HG02870 (cell line): Measurements from ENCODE around the gene COL3A1.
A peak's percentile ranks its signal among the peaks of the same experiment; 100 is the strongest.

Experiments
- ATAC-seq: cut with Tn5 transposase; IDR thresholded peaks from one replicate; pipeline ENCODE4 v1.9.1; 2021; ENCODE audit warnings: mild to moderate bottlenecking, moderate library complexity; ENCODE audit not compliant: unreplicated experiment

The COL3A1 gene

DNA sequence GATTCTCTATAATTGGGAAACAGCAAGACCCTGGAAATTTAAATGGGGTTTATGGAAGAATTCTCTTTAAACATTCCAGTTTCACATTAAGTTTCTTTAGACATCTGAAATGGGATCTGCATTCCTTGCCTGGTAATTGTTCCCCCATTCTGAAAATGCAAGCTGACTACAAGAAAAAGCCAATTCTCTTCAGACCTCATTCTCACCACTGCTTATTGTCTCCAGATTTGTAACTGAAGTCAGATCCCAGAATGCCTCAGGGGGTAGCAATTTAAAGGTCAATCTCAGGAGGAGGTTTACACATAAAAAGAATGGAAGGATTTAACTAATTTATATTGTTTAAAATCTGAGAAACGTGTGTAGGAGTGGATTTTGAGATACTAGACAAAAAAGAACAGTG lies 41.2 kb downstream of the COL3A1 start:
- no peak for ATAC-seq

DNA sequence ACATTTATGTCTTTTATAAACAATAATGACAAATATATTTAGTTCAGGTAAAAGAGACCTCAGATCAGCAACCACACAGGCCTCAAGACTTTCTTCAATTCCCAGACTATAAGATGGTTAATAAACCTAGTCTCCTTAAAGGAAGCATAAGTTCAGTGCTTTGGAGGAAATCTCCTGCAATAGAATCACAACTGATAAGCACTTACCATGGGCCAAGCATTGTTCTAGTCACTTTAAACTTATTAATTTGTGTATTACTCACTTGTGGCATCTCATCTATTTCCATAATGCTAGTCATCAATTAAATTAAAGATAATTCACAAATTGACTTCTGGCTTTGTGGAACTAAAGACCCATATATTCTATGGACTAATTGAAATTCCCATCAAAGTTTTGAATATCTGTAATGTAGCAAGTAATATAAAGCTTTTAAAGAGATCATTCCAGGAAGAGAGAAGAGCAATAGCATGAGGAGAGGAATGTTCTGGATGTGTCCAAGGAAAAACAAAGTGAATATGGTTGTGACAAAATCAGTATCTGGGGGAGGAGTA lies 42.2 kb downstream of the COL3A1 start:
- no peak for ATAC-seq

DNA sequence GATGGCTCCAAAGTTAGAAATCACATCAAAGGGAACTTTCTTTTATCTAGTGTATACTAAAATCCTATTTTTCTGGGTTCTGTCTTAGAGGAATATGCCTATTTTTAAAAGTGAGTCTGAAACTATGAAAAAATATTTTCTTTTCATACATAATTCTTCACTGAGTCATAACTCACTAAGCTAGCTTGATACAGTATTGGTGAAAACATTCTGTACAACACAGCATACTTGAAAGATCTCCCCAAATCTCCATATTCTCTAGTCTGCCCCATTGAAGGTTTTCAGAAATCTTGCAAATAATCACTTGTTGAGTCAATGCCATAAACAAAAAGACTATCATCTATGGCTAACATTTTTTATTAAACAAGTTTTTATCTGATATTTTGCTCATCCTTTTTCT lies 44.5 kb downstream of the COL3A1 start:
- no peak for ATAC-seq

DNA sequence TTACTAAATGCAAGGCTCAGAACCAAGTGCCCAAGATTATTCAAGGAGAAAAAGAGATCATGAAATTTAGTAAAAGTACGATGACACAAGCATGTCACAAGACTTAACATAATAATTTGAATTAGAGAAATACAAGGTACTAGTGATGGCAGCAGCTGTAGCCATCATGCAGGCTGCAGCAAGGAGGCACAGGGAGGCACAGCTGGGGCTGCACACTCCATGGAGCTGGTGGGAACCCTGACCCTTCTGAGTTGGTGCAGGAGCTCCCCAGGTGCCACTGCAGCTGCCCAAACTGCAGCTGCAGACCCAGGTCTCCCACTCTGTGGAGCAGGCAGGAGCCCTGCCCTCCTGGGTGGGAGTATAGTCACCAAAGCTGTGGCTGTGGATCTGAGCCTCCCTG lies 46.0 kb downstream of the COL3A1 start:
- ATAC-seq: no peak

DNA sequence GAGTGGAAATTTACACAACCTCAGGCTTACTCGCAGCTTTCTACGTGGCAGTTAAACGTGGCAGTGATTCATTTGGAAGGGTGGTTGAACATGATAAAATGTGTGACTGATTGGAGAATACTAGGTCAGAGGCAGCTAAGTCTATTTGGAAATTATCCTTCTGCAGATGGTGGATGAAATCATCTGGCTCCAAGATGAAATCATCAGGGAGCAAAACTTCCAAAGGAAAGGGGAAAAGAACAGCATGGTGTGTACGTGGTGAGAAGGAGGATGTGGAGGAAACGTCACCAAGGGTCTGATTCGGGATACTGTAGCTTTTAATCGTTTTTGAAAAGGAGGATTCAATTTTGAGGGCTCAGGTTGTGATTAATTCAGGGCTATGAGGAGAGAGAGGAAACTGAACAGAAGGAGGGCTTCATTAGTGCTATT lies 47.9 kb downstream of the COL3A1 start:
- no peak for ATAC-seq

DNA sequence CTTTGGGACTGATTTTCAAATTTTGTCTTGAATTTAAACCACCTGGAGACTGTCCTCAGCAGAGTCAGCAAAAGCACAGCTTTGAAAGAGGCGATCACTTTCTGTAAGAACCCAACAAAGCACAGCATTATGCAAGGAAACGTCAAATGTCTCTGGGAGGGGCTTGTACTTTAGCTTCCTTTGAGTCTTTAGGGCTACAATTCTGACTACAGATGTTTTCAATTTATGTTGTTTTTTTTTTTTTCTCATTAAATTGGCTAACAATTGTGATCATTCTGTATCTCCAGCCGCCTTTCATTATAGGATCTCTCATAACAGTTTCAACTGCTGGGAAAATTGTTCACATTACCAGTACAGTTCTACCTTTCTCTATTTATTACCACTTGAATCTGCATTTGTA lies 48.3 kb downstream of the COL3A1 start:
- ATAC-seq: no peak

DNA sequence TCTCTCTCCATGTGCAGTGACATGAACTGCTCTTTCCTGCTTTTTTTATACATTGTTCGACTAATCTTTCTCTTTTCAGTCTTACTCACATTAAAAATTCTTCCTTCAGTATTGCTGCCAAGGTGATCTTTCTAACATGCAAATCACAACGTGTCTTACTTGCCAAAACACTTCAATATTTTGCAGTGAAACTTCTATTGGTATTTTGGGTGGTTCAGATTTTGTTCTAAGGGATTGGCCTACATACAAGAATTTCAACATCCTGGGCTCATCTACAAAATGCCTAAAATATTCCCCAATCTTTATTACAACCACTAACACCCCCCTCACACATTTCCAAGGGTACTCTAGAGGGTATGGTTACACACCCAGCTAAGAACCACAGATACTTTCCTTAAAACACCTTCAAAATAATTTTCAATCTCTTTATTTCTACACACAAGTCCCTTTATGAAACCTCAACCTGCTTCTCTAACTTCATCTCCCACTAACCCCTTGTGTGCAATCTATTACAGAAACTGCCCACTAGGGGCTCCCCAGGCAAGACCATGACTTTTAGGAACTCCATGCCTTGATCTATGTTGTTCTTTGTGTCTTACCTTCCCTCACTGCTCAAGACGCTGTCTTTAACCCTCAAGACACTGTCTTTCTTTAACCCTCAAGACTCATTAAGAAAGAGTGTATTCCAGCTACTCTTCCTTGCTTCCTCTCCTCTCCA lies 50.9 kb downstream of the COL3A1 start:
- ATAC-seq: peak; percentile 76

DNA sequence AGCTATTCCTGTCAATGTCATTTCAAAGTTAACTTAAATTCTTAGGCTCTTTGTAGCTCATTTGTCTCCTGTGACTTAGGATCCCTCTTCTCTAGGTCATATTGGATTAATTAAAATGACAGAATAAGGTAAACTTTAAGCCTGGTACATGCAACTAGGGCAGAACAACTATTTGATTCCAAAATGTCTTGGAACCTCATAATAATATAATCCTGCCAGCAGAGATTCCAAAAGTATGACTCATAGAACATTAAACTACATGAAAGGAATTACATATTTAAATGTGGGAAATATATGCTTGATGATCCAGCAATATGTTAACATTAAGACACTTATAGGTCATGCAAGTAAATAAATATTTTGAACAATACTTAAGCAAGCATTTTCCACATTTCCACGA lies 63.3 kb downstream of the COL3A1 start:
- no peak for ATAC-seq

DNA sequence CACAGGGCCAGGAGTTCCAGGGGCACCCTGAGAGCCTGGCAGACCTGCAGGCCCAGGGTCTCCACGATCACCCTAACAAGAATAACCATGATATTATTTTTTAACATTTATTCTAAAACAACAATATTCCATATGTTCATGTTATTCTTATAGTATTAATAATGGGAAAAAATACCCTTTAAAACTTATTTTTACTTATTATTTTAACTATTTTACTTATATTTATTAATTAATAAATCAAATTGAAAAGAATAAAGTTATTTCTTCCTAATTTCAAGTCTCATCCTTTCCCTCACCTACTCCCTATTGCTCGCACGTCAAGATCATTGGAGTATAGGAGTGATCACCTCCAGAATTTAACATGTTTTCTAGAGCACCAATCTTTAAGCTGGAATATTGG lies 71.7 kb downstream of the COL3A1 start:
- no peak for ATAC-seq

DNA sequence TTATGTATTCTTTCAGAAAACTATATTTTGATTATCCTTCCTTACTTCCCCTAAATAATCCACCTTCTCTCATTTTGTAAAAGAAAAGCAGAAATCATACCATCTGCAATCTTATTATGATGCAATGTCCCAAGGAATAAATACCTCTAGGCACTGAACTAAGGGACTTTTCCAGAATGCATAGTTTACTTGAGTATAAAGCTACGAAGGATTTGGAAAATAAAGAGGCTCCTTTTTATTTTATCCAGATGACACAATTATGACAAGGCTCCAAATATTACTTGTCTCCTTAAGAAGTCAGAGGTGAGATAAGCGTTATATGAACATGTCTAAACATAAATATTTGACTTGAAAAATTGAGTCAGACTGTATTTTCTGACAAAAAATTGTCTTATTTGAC lies 72.1 kb downstream of the COL3A1 start:
- ATAC-seq: no peak

DNA sequence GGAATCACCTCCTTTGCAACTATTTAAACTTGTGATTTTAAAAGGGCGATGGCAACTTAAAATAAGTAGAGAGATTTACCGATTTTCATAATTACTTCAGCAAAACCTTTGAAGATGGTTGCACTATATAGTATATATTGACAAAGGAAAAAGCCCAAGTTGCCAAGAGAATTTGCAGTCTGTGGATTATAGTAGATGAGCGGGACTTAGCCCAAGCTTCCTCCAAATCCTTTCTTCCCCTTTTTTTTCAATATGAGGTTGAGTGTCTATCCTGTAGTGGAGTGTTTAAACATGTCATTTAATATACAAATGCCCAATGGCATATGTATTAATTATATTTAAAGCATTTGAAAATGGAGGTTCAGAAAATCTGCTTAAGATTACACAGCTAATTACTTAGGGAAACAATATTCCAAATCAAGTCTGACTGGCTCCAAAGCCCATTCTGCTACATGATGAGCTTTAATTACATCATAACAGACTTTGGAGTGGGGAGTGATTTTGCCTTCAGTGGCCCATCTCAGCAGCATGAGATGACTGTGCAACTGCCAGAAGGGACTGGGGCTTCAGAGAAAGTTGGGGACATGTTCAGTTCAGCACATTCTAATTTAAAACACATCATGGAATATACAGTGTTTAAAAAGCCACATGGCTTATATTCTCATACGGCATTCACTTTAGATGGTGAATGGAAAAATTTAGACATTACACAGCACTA lies 73.2 kb downstream of the COL3A1 start:
- no peak for ATAC-seq

DNA sequence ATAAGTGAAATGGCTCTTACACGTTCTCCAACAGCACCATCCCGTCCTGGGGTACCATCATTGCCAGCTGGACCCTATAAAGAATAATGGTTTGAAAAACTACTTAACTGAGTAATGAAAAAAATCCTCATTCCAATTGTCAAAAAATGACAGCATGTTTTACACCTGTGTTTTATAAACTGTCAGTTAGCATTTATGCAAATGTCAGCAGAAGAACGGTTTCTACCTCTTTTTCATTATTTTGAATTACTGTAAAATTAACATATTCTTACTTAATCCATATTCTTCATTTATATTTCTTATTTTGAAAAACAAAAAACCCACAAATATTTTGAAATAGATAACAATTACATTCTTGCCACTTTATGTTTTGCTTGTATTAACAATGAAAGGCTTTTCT lies 74.0 kb downstream of the COL3A1 start:
- ATAC-seq: no peak

DNA sequence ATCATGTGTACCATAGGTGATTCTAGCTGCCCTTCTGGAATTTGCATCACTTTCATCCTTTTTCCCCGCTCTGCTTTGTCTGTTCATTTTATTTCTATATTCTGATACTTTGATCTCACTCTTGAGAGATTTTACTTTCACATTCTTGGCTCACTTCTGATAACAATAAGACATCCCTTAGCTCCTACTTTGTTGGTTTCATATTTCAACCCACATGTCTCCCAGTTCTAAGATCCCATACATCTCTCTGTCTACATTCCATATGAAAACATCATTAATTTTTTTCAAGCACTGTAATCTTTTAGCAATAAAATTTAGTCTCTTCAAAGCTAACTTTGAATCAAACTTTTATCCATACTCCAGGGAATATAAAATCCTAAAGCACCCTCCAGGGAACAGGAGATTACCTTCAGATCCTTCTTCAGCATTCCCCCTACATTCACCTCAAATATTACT lies 75.6 kb downstream of the COL3A1 start:
- no peak for ATAC-seq

DNA sequence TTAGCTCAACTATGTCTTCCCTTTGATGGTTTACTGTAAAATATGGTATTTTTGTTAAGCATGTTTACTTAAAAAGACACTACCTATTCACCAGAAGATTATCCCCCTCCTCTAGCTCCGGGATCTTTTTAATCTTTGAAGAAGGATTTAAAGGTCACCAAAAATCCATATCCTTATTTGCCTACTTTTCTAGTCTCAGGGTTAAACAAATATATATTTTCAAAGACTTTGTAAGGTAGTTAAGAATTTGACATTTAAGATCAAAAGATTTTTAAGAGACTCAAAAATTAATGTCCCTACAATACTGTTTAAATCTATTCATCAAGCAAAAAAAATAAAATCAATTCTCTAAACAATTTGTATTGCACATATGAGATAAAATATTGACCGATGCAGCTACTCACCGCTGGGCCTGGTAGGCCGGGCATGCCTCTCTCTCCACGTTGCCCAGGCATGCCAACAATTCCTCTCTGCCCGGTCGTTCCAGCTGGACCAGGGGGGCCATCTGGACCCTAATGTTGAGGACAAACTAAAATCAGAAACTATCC lies 76.1 kb downstream of the COL3A1 start:
- no peak for ATAC-seq

DNA sequence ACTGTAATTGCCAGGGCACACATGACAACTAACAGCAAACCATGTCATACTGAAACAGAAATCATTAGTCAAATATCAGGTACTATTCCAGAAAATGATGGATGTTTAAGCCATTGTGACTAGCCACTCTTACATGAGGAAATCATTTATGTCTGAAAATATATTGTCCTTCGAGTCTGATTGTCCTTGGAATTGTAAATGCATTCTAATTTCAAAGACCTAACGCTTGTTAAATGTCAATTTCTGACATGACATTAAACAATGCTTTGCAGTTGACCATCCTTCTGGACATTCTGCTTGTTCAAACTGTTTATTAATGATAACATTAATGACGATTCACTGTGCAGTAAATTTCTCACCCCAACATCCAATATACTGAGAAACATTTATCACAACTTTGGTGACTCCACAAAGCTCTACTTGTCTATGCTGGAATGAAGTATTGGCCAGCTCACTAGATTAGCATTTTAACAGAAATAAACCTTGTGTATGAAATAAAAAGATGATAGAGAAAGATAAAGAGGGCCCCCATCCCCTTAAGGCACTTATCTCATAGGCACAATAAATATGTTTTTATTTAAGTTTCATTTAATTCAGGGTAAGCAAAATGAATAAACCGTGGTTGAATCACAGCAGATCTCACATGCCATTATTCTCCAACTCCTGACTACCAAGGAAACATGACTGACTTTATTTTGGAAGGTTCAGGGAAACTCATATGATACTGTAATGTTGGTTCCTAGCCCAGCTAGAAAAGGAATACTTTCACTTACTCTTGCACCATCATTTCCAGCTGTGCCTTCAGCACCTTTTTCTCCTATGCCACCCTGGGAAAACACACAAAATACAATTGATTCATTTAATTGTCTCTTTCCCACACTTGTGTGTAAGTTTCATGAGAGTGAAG lies 82.3 kb downstream of the COL3A1 start:
- ATAC-seq: no peak

DNA sequence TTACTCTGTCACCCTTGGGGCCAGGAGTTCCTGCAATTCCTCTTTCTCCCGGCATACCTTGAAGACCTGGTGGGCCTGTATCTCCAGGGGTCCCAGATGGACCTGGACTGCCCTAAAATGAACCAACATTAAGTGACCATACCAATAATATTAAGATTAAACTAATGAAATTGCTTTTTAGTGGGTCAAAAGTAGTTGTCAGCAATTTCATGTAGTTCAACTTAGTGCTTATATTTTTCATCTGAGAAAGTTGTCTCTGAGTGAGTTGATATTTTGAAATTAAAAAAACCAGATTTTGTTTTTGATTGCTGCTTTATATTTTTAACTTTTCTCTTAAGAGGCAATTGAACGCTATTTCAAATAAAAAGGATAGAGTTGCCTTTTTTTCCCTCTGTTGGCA lies 83.1 kb downstream of the COL3A1 start:
- ATAC-seq: no peak

DNA sequence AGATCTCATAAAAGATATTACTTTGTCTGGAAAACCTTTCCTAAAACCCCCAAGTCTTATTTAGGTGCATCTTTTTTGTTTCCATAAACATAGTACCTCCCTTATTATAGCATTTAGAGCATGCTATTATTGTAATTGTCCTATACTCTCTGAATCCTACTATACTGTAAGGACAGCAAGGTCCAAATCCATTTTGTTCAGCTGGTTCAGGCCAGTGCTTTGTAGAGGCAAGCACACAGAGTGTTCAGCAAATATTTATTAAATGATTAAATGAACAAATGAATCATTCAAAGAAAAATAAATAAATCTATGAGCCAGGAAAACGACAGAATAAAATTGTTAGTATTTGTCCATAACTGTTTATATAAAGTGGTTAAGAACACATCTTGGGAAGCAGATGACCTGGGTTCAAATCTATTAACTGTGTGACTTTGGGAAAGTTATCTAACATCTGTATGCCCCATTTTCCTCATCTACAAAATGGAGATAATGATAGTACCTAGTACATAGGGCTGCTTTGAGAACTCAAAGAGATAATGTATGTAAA lies 86.0 kb downstream of the COL3A1 start:
- ATAC-seq: no peak
